Trophoblast cell (in vitro differentiated cells and primary cell): Measurements from ENCODE around the gene ABCF1.

ENCODE experiments used
- DNase-seq, 2 donors: peaks; one replicate each; pipeline ENCODE4 v3.0.0-alpha.2; 2016
- H2AFZ ChIP-seq: 2 replicates; pipeline ENCODE4 v1.6.1; 2013; ENCODE audit warnings: low read length, moderate library complexity, mild to moderate bottlenecking; ENCODE audit not compliant: insufficient read depth, poor library complexity
- H2AK5ac ChIP-seq: 2 replicates; pipeline ENCODE4 v1.6.1; 2013; ENCODE audit warnings: mild to moderate bottlenecking, low read length
- H2BK120ac ChIP-seq: 2 replicates; pipeline ENCODE4 v1.6.1; 2013; ENCODE audit warnings: low read length, mild to moderate bottlenecking, moderate library complexity; ENCODE audit not compliant: insufficient read depth, poor library complexity
- H2BK12ac ChIP-seq: 2 replicates; pipeline ENCODE4 v1.6.1; 2013; ENCODE audit warnings: mild to moderate bottlenecking, low read length, moderate library complexity
- H2BK5ac ChIP-seq: 2 replicates; pipeline ENCODE4 v1.6.1; 2013; ENCODE audit warnings: low read length, low read depth, moderate library complexity, mild to moderate bottlenecking; ENCODE audit not compliant: poor library complexity
- H3K14ac ChIP-seq: 2 replicates; pipeline ENCODE4 v1.6.1; 2013; ENCODE audit warnings: mild to moderate bottlenecking, low read length
- H3K18ac ChIP-seq: 2 replicates; pipeline ENCODE4 v1.6.1; 2013; ENCODE audit warnings: mild to moderate bottlenecking, low read length
- H3K23ac ChIP-seq: 2 replicates; pipeline ENCODE4 v1.6.1; 2013; ENCODE audit warnings: low read length
- H3K27ac ChIP-seq: 2 replicates; pipeline ENCODE4 v1.5.1; 2013; ENCODE audit warnings: low read depth, mild to moderate bottlenecking, inconsistent platforms, low read length, moderate library complexity
- H3K27me3 ChIP-seq: 2 replicates; pipeline ENCODE4 v1.6.1; 2013; ENCODE audit warnings: inconsistent platforms, mild to moderate bottlenecking, low read length, moderate library complexity; ENCODE audit not compliant: insufficient read depth
- H3K36me3 ChIP-seq, 2 experiments: 1 replicate in 1 of 2; 2 replicates in 1 of 2; pipeline ENCODE4 v1.6.1; 2013; ENCODE audit warnings: low read length in 2 of 2, mild to moderate bottlenecking in 2 of 2, moderate library complexity in 1 of 2; ENCODE audit not compliant: insufficient read depth in 2 of 2, control insufficient read depth in 1 of 2
- H3K4ac ChIP-seq: 2 replicates; pipeline ENCODE4 v1.6.1; 2013; ENCODE audit warnings: low read depth, mild to moderate bottlenecking, low read length, moderate library complexity
- H3K4me1 ChIP-seq, 2 experiments: 1 replicate in 1 of 2; 2 replicates in 1 of 2; pipeline ENCODE4 v1.6.1; 2013; ENCODE audit warnings: low read length in 2 of 2, mild to moderate bottlenecking in 2 of 2, moderate library complexity in 1 of 2; ENCODE audit not compliant: insufficient read depth in 2 of 2, control insufficient read depth in 1 of 2
- H3K4me2 ChIP-seq: 2 replicates; pipeline ENCODE4 v1.6.1; 2013; ENCODE audit warnings: inconsistent platforms, mild to moderate bottlenecking, low read length, moderate library complexity
- H3K4me3 ChIP-seq: 2 replicates; pipeline ENCODE4 v1.5.1; 2013; ENCODE audit warnings: mild to moderate bottlenecking, low read depth, low read length, inconsistent platforms
- H3K79me1 ChIP-seq: one replicate; pipeline ENCODE4 v1.6.1; 2013; ENCODE audit warnings: low read length
- H3K79me2 ChIP-seq: 2 replicates; pipeline ENCODE4 v1.6.1; 2013; ENCODE audit warnings: low read length, mild to moderate bottlenecking; ENCODE audit not compliant: control insufficient read depth, insufficient read depth, poor library complexity
- H3K9ac ChIP-seq: 2 replicates; pipeline ENCODE4 v1.6.1; 2013; ENCODE audit warnings: mild to moderate bottlenecking, low read length
- H3K9me3 ChIP-seq: 2 replicates; pipeline ENCODE4 v1.6.1; 2013; ENCODE audit warnings: low read depth, mild to moderate bottlenecking, control low read depth, inconsistent platforms, low read length; ENCODE audit not compliant: insufficient read depth
- H4K12ac ChIP-seq: 2 replicates; pipeline ENCODE4 v1.6.1; 2013; ENCODE audit warnings: low read depth, mild to moderate bottlenecking, low read length, moderate library complexity
- H4K8ac ChIP-seq: 2 replicates; pipeline ENCODE4 v1.6.1; 2013; ENCODE audit warnings: low read depth, mild to moderate bottlenecking, low read length, moderate library complexity
- H4K91ac ChIP-seq: one replicate; pipeline ENCODE4 v1.6.1; 2013; ENCODE audit warnings: low read depth, mild to moderate bottlenecking, low read length, moderate library complexity
- WGBS: extraction: QIAGEN DNeasy Blood & Tissue Kit; methylation state at CpG from one replicate; pipeline ENCODE4 v1.1.7; 2013; ENCODE audit warnings: missing lambda C conversion rate; ENCODE audit not compliant: insufficient read length, insufficient coverage; ENCODE audit errors: extremely low coverage; 5-methylcytosine and 5-hydroxymethylcytosine counted together

ABCF1 gene

GRCh38 chr6:30542404-30542725 is 28.9 kb upstream of the ABCF1 start:
- Histone ChIP-seq H4K8ac (no peak overlapping the region), H3K18ac (no peak overlapping the region), H3K23ac (no peak overlapping the region), H3K27me3 (no peaks in the 10 kb centered on the region), H3K9ac (no peak overlapping the region), H3K4ac (no peak overlapping the region), H2BK5ac (no peak overlapping the region), H2AFZ (no peak overlapping the region), H3K27ac (no peak overlapping the region), H3K36me3 (peaks cover 14 to 18% of the 10 kb centered on the region in 2 experiments), H3K79me2 (no peaks in the 10 kb centered on the region), H2BK120ac (no peak overlapping the region), H4K12ac (no peak overlapping the region), H3K9me3 (no peaks in the 10 kb centered on the region), H3K4me1 (no peaks in the 10 kb centered on the region), H3K79me1 (no peaks in the 10 kb centered on the region), H2AK5ac (no peak overlapping the region), H3K14ac (no peak overlapping the region), H3K4me3 (no peak overlapping the region), H4K91ac (no peak overlapping the region), H3K4me2 (no peak overlapping the region), H2BK12ac (no peak overlapping the region)
- no peak for DNase-seq
- WGBS: 100% methylated on average over 1 of the region's 4 CpGs

- no peak for DNase-seq
- Histone ChIP-seq H3K4ac (no peak overlapping the region), H3K27ac (no peak overlapping the region), H3K36me3 (peaks cover 14 to 22% of the 10 kb centered on the region in 2 experiments), H2AFZ (no peak overlapping the region), H3K14ac (no peak overlapping the region), H3K18ac (no peak overlapping the region), H3K23ac (no peak overlapping the region), H4K12ac (no peak overlapping the region), H4K8ac (no peak overlapping the region), H2BK12ac (no peak overlapping the region), H3K4me2 (no peak overlapping the region), H2BK120ac (no peak overlapping the region), H3K9me3 (no peaks in the 10 kb centered on the region), H3K27me3 (no peaks in the 10 kb centered on the region), H2AK5ac (no peak overlapping the region), H3K4me1 (no peaks in the 10 kb centered on the region), H3K4me3 (no peak overlapping the region), H3K79me1 (no peaks in the 10 kb centered on the region), H3K79me2 (no peaks in the 10 kb centered on the region), H4K91ac (no peak overlapping the region), H3K9ac (no peak overlapping the region), H2BK5ac (no peak overlapping the region)
- WGBS: no CpG with 5 or more reads among the region's 1 CpG
Measured at GRCh38 chr6:30542915-30543314, 28.3 kb upstream of the ABCF1 start.

- Histone ChIP-seq H3K4me3 (no peak overlapping the region), H3K23ac (no peak overlapping the region), H3K9me3 (no peaks in the 10 kb centered on the region), H4K91ac (no peak overlapping the region), H3K27ac (no peak overlapping the region), H4K8ac (no peak overlapping the region), H2AFZ (no peak overlapping the region), H3K27me3 (no peaks in the 10 kb centered on the region), H3K79me1 (no peaks in the 10 kb centered on the region), H2BK5ac (no peak overlapping the region), H3K4me1 (no peaks in the 10 kb centered on the region), H3K79me2 (no peaks in the 10 kb centered on the region), H3K18ac (no peak overlapping the region), H3K14ac (no peak overlapping the region), H3K4me2 (no peak overlapping the region), H3K4ac (no peak overlapping the region), H2AK5ac (no peak overlapping the region), H2BK12ac (no peak overlapping the region), H2BK120ac (no peak overlapping the region), H4K12ac (no peak overlapping the region), H3K36me3 (peaks cover 15 to 29% of the 10 kb centered on the region in 2 experiments), H3K9ac (no peak overlapping the region)
- DNase-seq: no peak
- WGBS: no CpG with 5 or more reads among the region's 3 CpGs
Measured at GRCh38 chr6:30543821-30544220, 27.4 kb upstream of the ABCF1 start.

- no peaks in the 10 kb centered on the region for H3K4me1 ChIP-seq
- H4K12ac ChIP-seq: no peak overlapping the region
- no peak overlapping the region for H2BK120ac ChIP-seq
- no peak overlapping the region for H3K9ac ChIP-seq
- H2BK5ac ChIP-seq: no peak overlapping the region
- no peak overlapping the region for H3K23ac ChIP-seq
- no peaks in the 10 kb centered on the region for H3K9me3 ChIP-seq
- H2AFZ ChIP-seq: no peak overlapping the region
- H3K4ac ChIP-seq: no peak overlapping the region
- no peaks in the 10 kb centered on the region for H3K27me3 ChIP-seq
- no peak overlapping the region for H4K91ac ChIP-seq
- H3K18ac ChIP-seq: no peak overlapping the region
- H3K14ac ChIP-seq: no peak overlapping the region
- no peaks in the 10 kb centered on the region for H3K79me2 ChIP-seq
- no peaks in the 10 kb centered on the region for H3K79me1 ChIP-seq
- H4K8ac ChIP-seq: no peak overlapping the region
- WGBS: no CpG with 5 or more reads among the region's 6 CpGs
- no peak overlapping the region for H3K27ac ChIP-seq
- H3K4me3 ChIP-seq: no peak overlapping the region
- H3K4me2 ChIP-seq: no peak overlapping the region
- H2BK12ac ChIP-seq: no peak overlapping the region
- peaks cover 21 to 36% of the 10 kb centered on the region in 2 experiments for H3K36me3 ChIP-seq
- no peak overlapping the region for H2AK5ac ChIP-seq
- DNase-seq: peak; percentile 43 to 80
Measured at GRCh38 chr6:30544666-30545272, 26.5 kb upstream of the ABCF1 start.
